Stimulated activated CD4-positive, alpha-beta T cell treated with anti-CD3 and anti-CD28 coated beads, Interleukin-1b, Interleukin-23, amount 100 ng/mL, for 24 hours (primary cell): ENCODE measurements around the gene MET.
"Not testable (repeated sequence)": the region's sequence is repeated elsewhere in the genome, so short reads cannot be mapped to it uniquely, and the experiment has no call there.

Source experiments
- DNase-seq, 4 experiments: peaks; one replicate each; pipeline ENCODE4 v3.0.0-alpha.2; 2020; ENCODE audit warnings: low read depth in 4 of 4, low spot score in 1 of 4

The MET gene

GRCh38 chr7:116806046-116806944, 134.3 kb downstream of the MET start:
- DNase-seq = no peak

GRCh38 chr7:116807011-116807560, 135.1 kb downstream of the MET start:
- DNase-seq = no peak

GRCh38 chr7:116809636-116810266, 137.8 kb downstream of the MET start:
- DNase-seq = no peak

- no peak for DNase-seq
Measured at GRCh38 chr7:116810267-116811116, 138.5 kb downstream of the MET start.

- no peak for DNase-seq
Measured at GRCh38 chr7:116811768-116812167, 139.8 kb downstream of the MET start.

- DNase-seq = no peak
Measured at GRCh38 chr7:116812860-116813259, 140.9 kb downstream of the MET start.

GRCh38 chr7:116813371-116813770, 141.4 kb downstream of the MET start:
- not testable (repeated sequence) for DNase-seq

GRCh38 chr7:116815041-116815440, 143.0 kb downstream of the MET start:
- DNase-seq = no peak

- DNase-seq = no peak
Measured at GRCh38 chr7:116820149-116820548, 148.2 kb downstream of the MET start.

- not testable (repeated sequence) for DNase-seq
Measured at GRCh38 chr7:116821647-116822046, 149.7 kb downstream of the MET start.

GRCh38 chr7:116824449-116824848, 152.5 kb downstream of the MET start:
- DNase-seq = no peak

- no peak for DNase-seq
Measured at GRCh38 chr7:116828281-116828680, 156.3 kb downstream of the MET start.

- DNase-seq = no peak
Measured at GRCh38 chr7:116829041-116829440, 157.0 kb downstream of the MET start.

GRCh38 chr7:116829493-116829892, 157.5 kb downstream of the MET start:
- DNase-seq = no peak

GRCh38 chr7:116832692-116833091, 160.7 kb downstream of the MET start:
- DNase-seq = no peak

GRCh38 chr7:116834815-116835504, 163.0 kb downstream of the MET start:
- DNase-seq = no peak

GRCh38 chr7:116836048-116836447, 164.1 kb downstream of the MET start:
- DNase-seq = no peak

GRCh38 chr7:116836911-116837310, 164.9 kb downstream of the MET start:
- DNase-seq = no peak

- no peak for DNase-seq
Measured at GRCh38 chr7:116837586-116837985, 165.6 kb downstream of the MET start.

GRCh38 chr7:116840256-116840655, 168.3 kb downstream of the MET start:
- no peak for DNase-seq

- no peak for DNase-seq
Measured at GRCh38 chr7:116842371-116842770, 170.4 kb downstream of the MET start.
